HEK293 (cell line): ENCODE data around the gene TRABD.
A peak's percentile ranks its signal among the peaks of the same experiment; 100 is the strongest.

Experiments used
- CTCF ChIA-PET: fragments of 350-600 bp; formaldehyde crosslinking; extraction: SDS; loops from one replicate; lab custom pipeline; 2021; ENCODE audit warnings: antibody characterized with exemption; lab: Yijun Ruan, JAX
- POLR2A ChIA-PET: fragments of 300-600 bp; formaldehyde crosslinking; extraction: SDS; loops from one replicate; lab custom pipeline; 2020; ENCODE audit warnings: antibody characterized with exemption, inconsistent platforms; lab: Yijun Ruan, JAX
- H3K27ac ChIP-seq: fragments of 200-500 bp; sonication (Bioruptor generic); 2 replicates; pipeline ENCODE4 v1.5.1; 2014; ENCODE audit warnings: low read depth, low read length, control low read depth, inconsistent platforms; ENCODE audit errors: extremely low read depth
- H3K36me3 ChIP-seq, 2 experiments: fragments of 200-500 bp in 1 of 2; sonication (Bioruptor generic) in 1 of 2; 1 replicate in 1 of 2; 2 replicates in 1 of 2; pipeline ENCODE4 v1.5.1; 2014 to 2017; ENCODE audit warnings: inconsistent platforms in 2 of 2, low read length in 2 of 2; ENCODE audit not compliant: control insufficient read depth in 2 of 2, insufficient read depth in 1 of 2
- H3K4me1 ChIP-seq: fragments of 200-500 bp; sonication (Bioruptor generic); 2 replicates; pipeline ENCODE4 v1.5.1; 2014; ENCODE audit warnings: mild to moderate bottlenecking, low read length, inconsistent platforms; ENCODE audit not compliant: control insufficient read depth, insufficient read depth
- H3K4me3 ChIP-seq: 2 replicates; pipeline ENCODE4 v1.5.1; 2011; ENCODE audit warnings: low read depth, mild to moderate bottlenecking, control low read depth, low read length, moderate library complexity
- H3K9me3 ChIP-seq: fragments of 200-500 bp; sonication (Bioruptor generic); 2 replicates; pipeline ENCODE4 v1.5.1; 2014; ENCODE audit warnings: low read depth, low read length, inconsistent platforms; ENCODE audit not compliant: control insufficient read depth, insufficient read depth
- GLI2 ChIP-seq: fragments of 450-650 bp; formaldehyde crosslinking; IDR thresholded peaks from 2 replicates; pipeline ENCODE4; 2017; ENCODE audit warnings: missing biosample characterization, missing genetic modification characterization, low read depth, borderline replicate concordance
- GLIS1 ChIP-seq: fragments of 450-650 bp; formaldehyde crosslinking; IDR thresholded peaks from 2 replicates; pipeline ENCODE4 v1.5.1; 2016; ENCODE audit warnings: missing biosample characterization, missing genetic modification characterization
- KLF1 ChIP-seq: fragments of 450-650 bp; formaldehyde crosslinking; IDR thresholded peaks from 2 replicates; pipeline ENCODE4 v1.5.1; 2016; ENCODE audit warnings: missing biosample characterization, missing genetic modification characterization
- KLF10 ChIP-seq: fragments of 450-650 bp; IDR thresholded peaks from 2 replicates; pipeline ENCODE4 v1.5.1; 2018; ENCODE audit warnings: missing biosample characterization, mild to moderate bottlenecking, missing genetic modification characterization
- KLF8 ChIP-seq: fragments of 450-650 bp; formaldehyde crosslinking; IDR thresholded peaks from 2 replicates; pipeline ENCODE4 v1.5.1; 2016; ENCODE audit warnings: missing biosample characterization, missing genetic modification characterization
- KLF9 ChIP-seq: fragments of 450-650 bp; formaldehyde crosslinking; IDR thresholded peaks from 2 replicates; pipeline ENCODE4 v1.5.1; 2016; ENCODE audit warnings: missing biosample characterization, missing genetic modification characterization, low read depth
- MYNN ChIP-seq: fragments of 450-650 bp; formaldehyde crosslinking; IDR thresholded peaks from 2 replicates; pipeline ENCODE4 v1.5.1; 2016; ENCODE audit warnings: missing biosample characterization, missing genetic modification characterization, borderline replicate concordance
- PRDM2 ChIP-seq: fragments of 450-650 bp; formaldehyde crosslinking; IDR thresholded peaks from 2 replicates; pipeline ENCODE4 v1.5.1; 2016; ENCODE audit warnings: missing biosample characterization, missing genetic modification characterization, borderline replicate concordance
- TCF7L2 ChIP-seq: IDR thresholded peaks from 2 replicates; pipeline ENCODE4 v1.6.1; 2011; ENCODE audit warnings: low read depth, mild to moderate bottlenecking, inconsistent platforms, low read length, moderate library complexity, borderline replicate concordance
- ZBTB6 ChIP-seq: fragments of 450-650 bp; formaldehyde crosslinking; IDR thresholded peaks from 2 replicates; pipeline ENCODE4 v1.5.1; 2017; ENCODE audit warnings: missing biosample characterization, missing genetic modification characterization
- ZNF19 ChIP-seq: fragments of 450-650 bp; formaldehyde crosslinking; IDR thresholded peaks from 2 replicates; pipeline ENCODE4; 2016; ENCODE audit warnings: missing biosample characterization, missing genetic modification characterization, low read depth
- ZNF488 ChIP-seq: fragments of 450-650 bp; formaldehyde crosslinking; IDR thresholded peaks from 2 replicates; pipeline ENCODE4 v1.5.1; 2016; ENCODE audit warnings: missing biosample characterization, missing genetic modification characterization
- ZNF626 ChIP-seq: fragments of 450-650 bp; sonication (Bioruptor Pico); formaldehyde crosslinking; IDR thresholded peaks from 2 replicates; pipeline ENCODE4 v1.5.1; 2018; ENCODE audit warnings: missing biosample characterization, missing genetic modification characterization, inconsistent platforms
- ZSCAN23 ChIP-seq: fragments of 450-650 bp; formaldehyde crosslinking; IDR thresholded peaks from 2 replicates; pipeline ENCODE4 v1.5.1; 2016; ENCODE audit warnings: missing biosample characterization, missing genetic modification characterization

TRABD gene

GRCh38 chr22:50226063-50226874, 40.6 kb downstream of the TRABD start:
- TF ChIP-seq KLF9 (tag by site-specific recombination), result peak; percentile 56; the same call in 1 of the 2 replicates
- no peak for TF ChIP-seq KLF10 (tag by site-specific recombination)
- TF ChIP-seq KLF1 (tag by site-specific recombination), result peak; percentile 98
- peak; percentile 40; the same call in 1 of the 2 replicates for TF ChIP-seq KLF8 (tag by site-specific recombination)
- Histone ChIP-seq H3K4me3 (no peak overlapping the region), H3K4me1 (no peaks in the 10 kb centered on the region; the same call in 1 of the 2 replicates), H3K36me3 (peaks cover 32 to 83% of the 10 kb centered on the region in 2 experiments), H3K9me3 (no peaks in the 10 kb centered on the region), H3K27ac (no peak overlapping the region)
- ChIA-PET POLR2A (no interaction called here), CTCF (interaction anchor here (0.6 to 1.4 kb wide), 4 partner anchors 12 to 395 kb away, joined by 3 to 5 read pairs (median 3); no protein-coding TSS in a partner anchor)

- TF ChIP-seq ZSCAN23 (no peak), KLF1 (tag by site-specific recombination) (0 out of 2 replicates have a peak, but pooled peaks have one; percentile 1)
- H3K36me3 ChIP-seq, result peaks cover 37 to 78% of the 10 kb centered on the region in 2 experiments
- no peak overlapping the region for H3K4me3 ChIP-seq
- POLR2A ChIA-PET, result no interaction called here
- no peak overlapping the region for H3K27ac ChIP-seq
- CTCF ChIA-PET, result interaction anchor here (0.6 to 1.4 kb wide), 5 partner anchors 11 to 394 kb away, joined by 3 to 5 read pairs (median 3); no protein-coding TSS in a partner anchor
- no peaks in the 10 kb centered on the region for H3K9me3 ChIP-seq
- H3K4me1 ChIP-seq, result no peaks in the 10 kb centered on the region
Observed at GRCh38 chr22:50226875-50227165, 41.1 kb downstream of the TRABD start.

- TF ChIP-seq TCF7L2, result no peak
- TF ChIP-seq PRDM2, result no peak
- no peak for TF ChIP-seq ZNF19 (tag by site-specific recombination)
- no peak for TF ChIP-seq ZBTB6
- TF ChIP-seq ZNF488 (tag by site-specific recombination), result no peak
- TF ChIP-seq ZNF626 (tag by site-specific recombination), result no peak
- no peak for TF ChIP-seq MYNN (tag by site-specific recombination)
- TF ChIP-seq GLIS1 (tag by site-specific recombination), result no peak
- no peak for TF ChIP-seq GLI2
- CTCF ChIA-PET, result interaction anchor here (0.6 to 0.7 kb wide), 3 partner anchors 9 to 440 kb away, joined by 4 read pairs; no protein-coding TSS in a partner anchor
- H3K36me3 ChIP-seq, result peaks cover 37 to 74% of the 10 kb centered on the region in 2 experiments
- H3K4me3 ChIP-seq, result no peak overlapping the region
- no peak overlapping the region for H3K27ac ChIP-seq
- POLR2A ChIA-PET, result no interaction called here
- no peaks in the 10 kb centered on the region for H3K9me3 ChIP-seq
- no peaks in the 10 kb centered on the region for H3K4me1 ChIP-seq
Observed at GRCh38 chr22:50227579-50228215, 42.0 kb downstream of the TRABD start.
